Activated CD4-positive, alpha-beta T cell treated with anti-CD3 and anti-CD28 coated beads for 48 hours (primary cell): ENCODE data around the gene ATP6V0E2.

Experiments used
- DNase-seq: peaks from one replicate; pipeline ENCODE4 v3.0.0-alpha.2; 2020

Gene ATP6V0E2

GRCh38 chr7:149864751-149865150 is 9.0 kb upstream of the ATP6V0E2 start:
- DNase-seq: no peak

DNA sequence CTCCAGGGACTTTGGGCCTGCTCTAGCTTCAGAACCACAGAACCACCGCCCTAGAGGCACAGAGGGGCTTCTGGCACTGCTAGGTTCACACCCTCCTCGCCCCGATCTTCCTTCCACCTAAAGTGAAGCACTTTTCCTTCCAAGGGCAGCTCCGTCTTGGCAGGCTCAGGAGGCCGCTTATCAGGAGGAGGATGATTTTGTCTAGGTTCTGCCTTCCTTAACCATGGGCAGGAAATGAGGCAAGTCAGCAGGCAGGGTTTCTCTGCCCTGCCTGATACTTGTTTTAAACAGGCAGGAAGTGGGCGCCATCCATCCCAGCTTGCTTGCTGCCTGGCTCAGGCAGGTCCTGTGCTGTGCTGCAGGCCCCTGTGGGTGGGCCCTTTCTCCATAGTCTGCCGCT is 8.3 kb upstream of the ATP6V0E2 start:
- peak; percentile 70 for DNase-seq

DNA sequence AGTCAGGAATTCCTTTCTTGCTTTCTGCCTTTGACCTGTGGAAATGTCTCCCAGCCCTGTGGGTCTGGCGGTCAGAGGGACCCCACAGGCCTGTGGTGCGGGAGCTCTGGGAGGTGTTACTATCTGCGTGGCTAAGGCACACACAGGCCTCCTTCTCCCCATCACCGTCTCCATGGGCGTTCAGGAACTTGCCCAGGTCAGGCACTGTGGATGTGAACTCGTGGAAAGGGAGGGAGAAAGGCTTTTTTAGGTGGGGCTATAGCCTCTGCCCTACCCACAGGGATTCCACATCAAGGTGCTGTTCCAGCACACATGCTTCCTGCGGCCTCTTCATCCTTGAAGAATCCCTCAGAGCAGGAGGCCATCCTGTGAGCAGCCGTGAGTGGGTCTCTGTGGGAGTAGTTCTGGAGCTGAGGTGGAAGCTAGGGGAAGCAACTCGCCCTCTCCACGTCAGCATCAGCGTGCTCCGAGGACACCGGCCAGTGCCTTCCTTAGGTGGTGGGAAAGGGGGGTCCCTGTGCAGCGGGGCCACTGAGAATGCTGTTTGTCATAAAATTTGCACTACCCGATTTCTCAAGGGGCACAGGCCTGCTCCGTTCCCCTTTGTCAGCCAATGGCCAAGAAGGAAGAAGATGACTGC is 7.5 kb upstream of the ATP6V0E2 start:
- no peak for DNase-seq

GRCh38 chr7:149866779-149867447 is 6.9 kb upstream of the ATP6V0E2 start:
- no peak for DNase-seq

- no peak for DNase-seq
Observed at GRCh38 chr7:149867762-149868622, 5.8 kb upstream of the ATP6V0E2 start.

DNA sequence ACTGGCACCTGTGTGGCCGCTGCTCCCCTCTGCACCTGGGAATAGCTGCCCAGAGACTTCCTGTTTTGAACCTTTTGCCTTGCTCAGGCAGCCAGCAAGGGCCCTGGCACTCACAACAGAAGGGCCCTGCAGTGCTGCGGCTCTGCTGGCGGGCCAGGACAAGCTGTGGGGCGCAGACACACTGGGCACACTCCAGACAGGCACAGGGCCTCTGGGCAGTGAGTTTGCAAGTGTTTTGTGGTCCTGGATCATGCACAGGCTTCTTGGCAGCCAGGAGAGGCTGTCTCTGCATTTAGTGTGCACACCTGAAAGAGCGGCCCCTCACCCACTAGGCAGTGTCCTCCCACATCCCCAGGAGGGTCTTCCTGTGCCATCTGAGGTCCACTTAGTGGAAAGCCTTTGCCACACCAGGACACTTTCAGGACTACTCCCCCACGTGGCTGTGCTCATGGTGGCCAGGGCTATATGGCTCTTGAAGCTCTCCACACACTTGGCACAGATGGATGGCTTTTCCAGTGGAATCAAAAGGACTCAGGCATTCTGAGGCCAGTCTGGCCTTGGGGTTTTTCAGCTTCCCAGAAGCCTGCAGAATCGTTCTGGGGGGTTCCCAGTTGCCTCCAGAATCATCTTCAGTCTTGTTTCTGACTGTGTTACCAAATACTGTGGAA is 5.0 kb upstream of the ATP6V0E2 start:
- DNase-seq: no peak

- DNase-seq: no peak
Observed at GRCh38 chr7:149869291-149869650, 4.5 kb upstream of the ATP6V0E2 start.

- DNase-seq: no peak
Observed at GRCh38 chr7:149869867-149870266, 3.9 kb upstream of the ATP6V0E2 start.

- DNase-seq: no peak
Observed at GRCh38 chr7:149870274-149870673, 3.5 kb upstream of the ATP6V0E2 start.

- peak; percentile 52 for DNase-seq
Observed at GRCh38 chr7:149870701-149871483, 2.9 kb upstream of the ATP6V0E2 start.

GRCh38 chr7:149871576-149871975 is 2.2 kb upstream of the ATP6V0E2 start:
- no peak for DNase-seq

DNA sequence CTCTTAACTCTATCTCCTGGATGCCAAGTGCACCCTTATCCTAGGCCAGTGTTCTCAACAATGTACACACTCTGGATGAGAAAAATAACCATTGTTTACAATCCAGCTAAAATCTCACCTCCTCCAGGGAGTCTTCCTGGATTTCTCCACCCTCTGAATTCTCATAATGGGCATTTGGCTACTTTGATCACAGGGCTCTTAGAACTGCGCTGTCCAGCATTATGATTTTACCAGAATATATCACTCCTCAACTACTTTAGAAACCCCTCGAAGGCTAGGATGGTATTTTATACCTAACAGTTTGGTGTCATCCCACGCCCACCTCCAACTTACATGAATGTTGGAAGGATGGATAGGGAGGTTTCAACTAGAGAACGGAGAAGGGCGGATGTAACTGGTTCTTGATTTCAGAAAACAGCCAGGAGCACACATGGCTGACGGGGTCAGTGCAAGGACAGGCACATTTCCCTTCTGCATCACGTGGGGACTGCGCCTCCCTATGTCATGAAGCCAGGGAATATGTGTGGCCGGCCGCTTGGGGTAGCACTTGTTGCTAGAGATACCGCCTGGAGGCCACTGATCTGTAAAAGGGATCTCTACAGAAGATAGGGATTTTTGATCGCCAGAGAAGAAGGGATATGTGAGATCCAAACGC is 1.2 kb upstream of the ATP6V0E2 start:
- DNase-seq: peak; percentile 61

- DNase-seq: no peak
Observed at GRCh38 chr7:149873970-149874643, 338 bp downstream of the ATP6V0E2 start.

GRCh38 chr7:149874644-149875028 is 867 bp downstream of the ATP6V0E2 start:
- no peak for DNase-seq

- DNase-seq: no peak
Observed at GRCh38 chr7:149875396-149875795, 1.6 kb downstream of the ATP6V0E2 start.

- no peak for DNase-seq
Observed at GRCh38 chr7:149877890-149878522, 4.2 kb downstream of the ATP6V0E2 start.

- no peak for DNase-seq
Observed at GRCh38 chr7:149878523-149878921, 4.8 kb downstream of the ATP6V0E2 start.

- no peak for DNase-seq
Observed at GRCh38 chr7:149879271-149879743, 5.5 kb downstream of the ATP6V0E2 start.

DNA sequence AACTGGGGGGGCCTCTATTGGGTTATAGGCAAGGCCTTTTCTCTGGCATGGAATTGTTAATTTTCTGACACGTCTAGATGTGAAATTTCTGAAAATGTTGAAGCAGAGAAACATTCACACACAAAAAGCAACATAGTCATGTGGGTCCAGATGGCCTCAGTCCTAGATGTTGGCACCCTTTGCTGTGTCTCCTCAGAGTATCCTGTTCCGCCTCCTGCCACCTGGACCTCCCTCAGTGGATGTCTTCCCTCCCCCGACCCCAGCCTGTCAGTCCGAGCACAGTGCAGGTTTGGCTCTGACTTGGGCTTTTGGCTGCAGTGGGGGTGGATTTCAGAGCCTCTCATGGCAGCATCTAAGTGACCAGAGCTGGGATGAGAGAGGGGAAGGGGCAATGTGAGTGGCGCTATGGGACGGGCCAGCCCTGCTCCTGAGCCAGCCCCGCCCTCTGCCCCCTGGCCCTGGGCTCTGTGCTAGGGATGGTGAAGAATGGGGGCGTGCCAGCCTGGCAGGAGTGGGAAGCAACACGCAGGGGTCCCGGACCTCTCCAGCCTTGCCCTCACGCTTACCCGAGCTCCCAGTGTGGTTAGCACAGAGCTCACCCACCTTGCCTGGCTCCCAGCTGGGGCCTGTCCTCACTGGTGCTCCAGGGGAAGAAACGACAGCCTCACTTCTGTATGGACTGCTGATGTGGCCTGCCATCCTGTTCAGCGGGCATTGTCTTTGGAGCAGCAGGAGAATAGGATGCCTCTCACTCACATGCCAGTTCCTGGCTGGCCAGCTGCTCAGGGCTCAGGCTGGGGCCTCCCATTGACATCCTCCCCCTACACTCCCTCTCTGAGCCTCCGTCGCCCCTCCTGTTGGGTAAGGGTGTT is 6.2 kb downstream of the ATP6V0E2 start:
- DNase-seq: no peak
